HG03108 (cell line): ENCODE results near the gene CD55.
"Not testable (repeated sequence)": the region's sequence is repeated elsewhere in the genome, so short reads cannot be mapped to it uniquely, and the experiment has no call there.

Experiments
- ATAC-seq: cut with Tn5 transposase; IDR thresholded peaks from one replicate; pipeline ENCODE4 v1.9.1; 2021; ENCODE audit warnings: moderate library complexity; ENCODE audit not compliant: unreplicated experiment

CD55 gene

GRCh38 chr1:207304710-207305488 is 16.6 kb upstream of the CD55 start:
- ATAC-seq: no peak

GRCh38 chr1:207305489-207305873 is 16.0 kb upstream of the CD55 start:
- ATAC-seq: no peak

DNA sequence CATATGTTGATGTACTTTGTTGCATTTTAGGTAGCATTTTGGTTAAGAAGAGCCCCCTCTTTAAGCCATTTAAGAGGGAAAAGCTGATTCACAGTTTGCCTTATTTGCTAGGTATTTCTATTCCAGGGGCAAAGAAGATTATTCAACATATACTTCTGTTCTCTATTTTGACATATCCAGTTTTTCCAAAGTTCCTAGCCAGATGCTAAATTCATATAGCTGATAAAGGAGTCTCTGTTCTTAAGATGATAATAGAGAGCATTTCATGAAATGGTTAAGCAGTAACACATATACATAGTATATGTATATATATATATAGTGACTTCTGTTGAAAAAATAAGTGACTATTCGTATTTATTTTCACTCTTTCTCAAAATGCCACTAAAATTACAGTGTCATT is 15.5 kb upstream of the CD55 start:
- ATAC-seq: no peak

GRCh38 chr1:207306603-207307002 is 14.9 kb upstream of the CD55 start:
- no peak for ATAC-seq

DNA sequence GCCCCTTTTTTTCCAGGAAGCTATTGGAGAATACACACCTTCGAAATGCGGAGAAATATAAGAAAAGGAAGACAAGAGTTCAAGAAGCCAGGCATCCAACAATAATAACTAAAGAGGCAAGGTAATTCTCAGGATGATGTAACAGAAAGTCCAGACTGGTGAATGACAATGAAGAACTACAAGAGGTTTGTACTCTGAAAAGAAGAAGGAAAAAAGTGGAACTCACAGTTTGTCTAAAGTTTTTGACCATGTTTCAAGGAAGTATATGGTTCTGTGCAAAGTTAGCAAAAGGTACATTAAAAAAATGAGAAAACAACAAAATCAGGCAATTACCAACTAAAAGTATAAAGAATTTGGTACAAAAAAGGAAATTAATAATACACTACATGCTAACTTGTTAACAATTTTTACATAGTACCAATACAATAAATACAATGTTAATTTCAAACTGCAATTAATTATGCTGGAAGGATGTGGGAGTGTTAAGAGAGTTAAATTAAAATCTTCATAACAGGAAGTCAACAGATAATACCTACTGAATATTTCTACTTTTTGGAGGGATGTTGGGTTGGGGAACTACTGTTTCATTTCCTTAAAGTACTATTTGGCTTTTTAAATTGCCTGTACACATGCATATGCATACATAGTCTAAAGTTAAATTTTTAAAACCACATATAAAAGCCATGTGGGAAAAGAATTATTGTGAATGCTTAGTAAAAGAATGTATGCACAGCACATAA is 12.9 kb upstream of the CD55 start:
- no peak for ATAC-seq

DNA sequence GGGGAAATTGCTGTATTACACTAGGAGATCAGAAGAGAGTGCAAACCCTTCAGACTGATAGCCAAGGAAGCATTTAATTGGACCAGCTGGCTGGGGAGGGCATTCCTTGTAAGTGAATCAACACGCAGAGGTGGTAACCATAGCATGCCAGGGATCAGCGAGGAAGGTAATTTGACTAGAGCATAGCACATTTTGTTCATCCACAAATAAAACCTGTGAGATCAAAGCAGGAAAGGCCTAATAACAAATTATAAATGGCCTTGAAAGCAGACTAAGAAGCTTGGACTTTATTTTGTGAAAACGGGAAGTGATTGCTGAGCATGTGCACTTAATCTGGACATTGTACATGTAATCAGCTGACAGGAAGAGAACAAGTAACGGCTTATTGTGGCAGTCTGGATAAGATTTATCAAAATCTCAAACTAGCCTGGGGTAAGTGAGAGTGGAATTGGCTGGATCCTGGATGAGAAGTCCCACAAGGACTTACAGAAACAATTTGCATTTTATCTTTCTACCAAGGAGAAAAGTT is 11.7 kb upstream of the CD55 start:
- ATAC-seq: no peak

GRCh38 chr1:207311888-207312603 is 9.4 kb upstream of the CD55 start:
- no peak for ATAC-seq

- no peak for ATAC-seq
Observed at GRCh38 chr1:207312604-207312920, 8.9 kb upstream of the CD55 start.

DNA sequence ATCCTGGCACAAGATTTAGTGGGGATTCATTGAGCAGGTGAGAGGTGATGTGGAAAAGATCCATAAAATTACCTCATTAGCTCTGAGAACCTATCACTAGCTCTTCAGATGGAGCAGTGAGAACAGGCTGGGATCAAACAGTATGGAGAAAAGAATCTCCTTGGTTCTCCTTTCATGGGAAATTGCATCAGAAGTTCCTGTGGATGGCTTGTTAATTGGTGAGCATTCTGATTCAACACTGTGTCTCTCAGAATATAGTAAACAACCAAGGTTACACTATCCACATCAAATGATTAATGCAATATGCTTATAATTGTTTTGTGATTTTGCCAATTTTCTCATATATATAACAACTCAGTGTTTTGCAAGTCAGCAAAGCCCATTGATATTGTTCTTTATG is 8.3 kb upstream of the CD55 start:
- ATAC-seq: no peak

- ATAC-seq: no peak
Observed at GRCh38 chr1:207314816-207315215, 6.7 kb upstream of the CD55 start.

- no peak for ATAC-seq
Observed at GRCh38 chr1:207315435-207315834, 6.0 kb upstream of the CD55 start.

DNA sequence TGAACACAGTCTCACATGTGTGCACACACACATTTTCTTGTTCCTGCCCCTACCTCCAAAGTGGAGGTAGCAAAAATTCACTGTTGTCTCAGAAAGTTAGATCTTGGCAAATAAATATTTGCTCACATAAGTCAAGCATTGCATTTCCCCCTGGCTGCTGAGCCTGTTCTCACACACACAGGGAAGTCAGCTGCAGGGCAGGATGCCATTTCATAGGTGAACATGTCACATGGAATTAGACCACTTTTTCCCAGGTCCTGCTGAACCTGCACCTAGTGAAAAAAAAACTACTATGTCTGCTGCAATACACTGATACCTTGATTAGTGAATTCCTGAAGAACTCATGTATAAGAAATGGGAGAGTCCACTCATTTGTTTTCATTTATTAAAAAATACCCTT is 5.3 kb upstream of the CD55 start:
- no peak for ATAC-seq

- no peak for ATAC-seq
Observed at GRCh38 chr1:207316622-207317391, 4.7 kb upstream of the CD55 start.

DNA sequence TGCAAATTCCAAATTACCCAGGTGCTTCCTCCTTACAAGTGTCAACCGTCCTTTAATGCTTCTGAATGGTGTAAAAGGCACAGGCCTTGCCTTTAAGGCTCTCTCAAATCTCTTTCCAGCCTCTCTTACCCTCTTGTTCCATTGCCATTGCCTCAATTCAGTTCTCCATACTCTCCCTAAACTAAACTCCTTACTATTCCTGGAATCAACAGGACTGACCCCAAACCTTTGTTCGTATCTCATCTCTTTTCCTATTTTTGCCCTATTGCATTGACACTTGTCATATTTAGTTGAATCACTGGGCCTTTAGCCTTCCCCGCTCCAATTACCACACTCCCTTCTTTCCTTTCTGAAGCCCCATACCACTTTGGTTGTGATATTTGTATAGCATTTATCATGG is 3.9 kb upstream of the CD55 start:
- ATAC-seq: no peak

GRCh38 chr1:207318072-207318619 is 3.3 kb upstream of the CD55 start:
- ATAC-seq: no peak

GRCh38 chr1:207319199-207319598 is 2.3 kb upstream of the CD55 start:
- no peak for ATAC-seq

- not testable (repeated sequence) for ATAC-seq
Observed at GRCh38 chr1:207320105-207320504, 1.4 kb upstream of the CD55 start.

- ATAC-seq: peak; percentile 1
Observed at GRCh38 chr1:207321790-207322645, 540 bp downstream of the CD55 start.

- ATAC-seq: no peak
Observed at GRCh38 chr1:207323425-207324225, 2.1 kb downstream of the CD55 start.
